ENCODE results near the gene NEURL1B. TPM values are rescaled to one million over a fixed set of nuclear protein-coding genes. Genes with fewer than 3 reads are reported as not detected.

The NEURL1B gene
- total and polyA plus RNA-seq, 2 donors (not counting 1 experiment from before 2014, with no cell fraction given) = 0.06 to 0.17 TPM

DNA sequence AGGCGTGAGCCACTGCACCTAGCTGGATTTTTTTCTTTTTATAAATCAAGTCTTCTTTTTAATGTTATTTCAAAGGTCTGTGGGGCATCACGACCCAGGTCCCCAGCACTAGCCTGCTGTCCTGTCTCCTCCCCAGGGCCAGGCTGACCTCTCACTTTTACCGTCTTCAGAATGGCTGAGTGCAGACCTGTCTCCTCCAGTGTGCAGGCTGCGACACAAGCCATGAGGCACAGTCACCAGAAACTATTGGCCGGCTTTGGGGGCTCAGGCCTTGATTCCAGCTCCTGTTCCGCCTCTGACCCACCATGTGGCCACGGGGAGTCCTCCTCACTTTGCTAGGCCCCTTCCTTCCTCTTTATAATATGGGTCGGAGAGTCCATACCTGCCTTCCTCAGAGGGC is 46.6 kb upstream of the NEURL1B start:
- H3K27me3 ChIP-seq (replicated peaks in 1 of 4; ENCODE audit: control extremely low read depth in 1 of 4, control insufficient read depth in 3 of 4, insufficient read depth in 4 of 4, low read length in 3 of 4) = no peaks in the 10 kb centered on the region
- no peak overlapping the region for H3K4me3 ChIP-seq (ENCODE audit: control extremely low read depth in 1 of 5, extremely low read depth in 1 of 5, insufficient read depth in 1 of 5, low read depth in 2 of 5, low read length in 4 of 5)
- H4K20me1 ChIP-seq (ENCODE audit: control insufficient read depth, insufficient read depth, low read length, poor library complexity, severe bottlenecking) = no peaks in the 10 kb centered on the region
- ChIA-PET POLR2A (no interaction called here), CTCF (no interaction called here)
- H3K9me3 Mint-ChIP-seq (ENCODE audit: insufficient read depth) = no peaks in the 10 kb centered on the region
- no peak overlapping the region for H3K27ac ChIP-seq (ENCODE audit: low read length in 2 of 2)
- TF ChIP-seq, protein P1, sequence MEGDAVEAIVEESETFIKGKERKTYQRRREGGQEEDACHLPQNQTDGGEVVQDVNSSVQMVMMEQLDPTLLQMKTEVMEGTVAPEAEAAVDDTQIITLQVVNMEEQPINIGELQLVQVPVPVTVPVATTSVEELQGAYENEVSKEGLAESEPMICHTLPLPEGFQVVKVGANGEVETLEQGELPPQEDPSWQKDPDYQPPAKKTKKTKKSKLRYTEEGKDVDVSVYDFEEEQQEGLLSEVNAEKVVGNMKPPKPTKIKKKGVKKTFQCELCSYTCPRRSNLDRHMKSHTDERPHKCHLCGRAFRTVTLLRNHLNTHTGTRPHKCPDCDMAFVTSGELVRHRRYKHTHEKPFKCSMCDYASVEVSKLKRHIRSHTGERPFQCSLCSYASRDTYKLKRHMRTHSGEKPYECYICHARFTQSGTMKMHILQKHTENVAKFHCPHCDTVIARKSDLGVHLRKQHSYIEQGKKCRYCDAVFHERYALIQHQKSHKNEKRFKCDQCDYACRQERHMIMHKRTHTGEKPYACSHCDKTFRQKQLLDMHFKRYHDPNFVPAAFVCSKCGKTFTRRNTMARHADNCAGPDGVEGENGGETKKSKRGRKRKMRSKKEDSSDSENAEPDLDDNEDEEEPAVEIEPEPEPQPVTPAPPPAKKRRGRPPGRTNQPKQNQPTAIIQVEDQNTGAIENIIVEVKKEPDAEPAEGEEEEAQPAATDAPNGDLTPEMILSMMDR (IDR thresholded peaks at IDR 0.05) = no peak
- TF ChIP-seq EZH2 (IDR thresholded peaks at IDR 0.05; ENCODE audit: borderline replicate concordance, insufficient read depth, low read depth, low read length, poor library complexity, severe bottlenecking) = no peak
- H2AFZ ChIP-seq (ENCODE audit: insufficient read depth, low read depth, low read length, poor library complexity, severe bottlenecking) = no peak overlapping the region
- no peaks in the 10 kb centered on the region for H3K36me3 ChIP-seq (replicated peaks in 1 of 2; ENCODE audit: control extremely low read depth in 1 of 2, control insufficient read depth in 1 of 2, extremely low read depth in 1 of 2, insufficient read depth in 2 of 2, low read length in 1 of 2)
- no peak overlapping the region for H3K4me2 ChIP-seq (replicated peaks; ENCODE audit: low read depth, low read length, poor library complexity, severe bottlenecking)
- no peaks in the 10 kb centered on the region for H3K4me1 Mint-ChIP-seq
- WGBS (ENCODE audit: insufficient coverage) = 100% methylated on average over 2 of the region's 8 CpGs
- no peak overlapping the region for H3K9ac ChIP-seq (ENCODE audit: low read length)
- no peaks in the 10 kb centered on the region for H3K4me1 ChIP-seq (ENCODE audit: control insufficient read depth in 2 of 2, insufficient read depth in 2 of 2, low read length in 2 of 2)
- DNase-seq = no peak
- intact Hi-C loops (cut with micrococcal nuclease) = no loop called here
- H3K27me3 Mint-ChIP-seq = peaks cover 7% of the 10 kb centered on the region
- no peak overlapping the region for H3K27ac Mint-ChIP-seq
- no peaks in the 10 kb centered on the region for H3K79me2 ChIP-seq (ENCODE audit: control insufficient read depth, insufficient read depth, low read length)
- ATAC-seq (ENCODE audit: low read depth) = no peak
- peaks cover 0 to 2% (median 0%) of the 10 kb centered on the region in 3 donors for H3K9me3 ChIP-seq (ENCODE audit: control extremely low read depth in 1 of 3, control insufficient read depth in 2 of 3, insufficient read depth in 1 of 3, low read length in 2 of 3)
- no peak overlapping the region for H3K4me3 Mint-ChIP-seq

DNA sequence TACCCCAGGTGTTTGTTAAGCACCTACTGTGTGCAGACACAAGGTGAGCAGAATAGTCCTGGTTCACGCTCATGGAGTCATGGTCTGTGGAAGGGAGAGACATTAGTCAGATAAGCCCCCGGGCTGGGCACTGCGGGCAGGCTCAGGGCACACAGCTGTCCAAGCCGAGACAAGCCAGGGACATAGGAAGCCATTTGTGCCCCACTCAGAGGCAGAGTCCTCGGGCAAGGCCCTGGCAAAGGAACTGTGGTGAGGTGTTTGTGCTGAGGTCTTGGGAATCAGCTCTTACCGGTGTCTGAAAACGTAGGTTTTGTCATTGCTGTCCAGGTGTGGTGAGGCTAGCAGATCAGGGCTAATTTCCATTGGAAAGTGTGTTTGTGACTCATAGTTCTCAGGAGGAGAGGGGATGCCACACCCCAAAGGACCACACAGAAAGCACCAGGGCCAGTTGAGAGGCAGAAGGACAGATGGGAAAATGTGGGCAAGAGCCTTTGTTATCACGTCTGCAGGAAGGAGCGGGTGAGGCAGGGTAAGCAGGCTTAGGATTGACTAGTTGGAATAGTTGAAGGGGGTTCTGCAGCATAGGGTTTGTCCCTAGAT is 46.1 kb upstream of the NEURL1B start:
- Histone ChIP-seq H3K9ac (ENCODE audit: low read length) (no peak overlapping the region), H3K9me3 (ENCODE audit: control extremely low read depth in 1 of 3, control insufficient read depth in 2 of 3, insufficient read depth in 1 of 3, low read length in 2 of 3) (peaks cover 0 to 2% (median 0%) of the 10 kb centered on the region in 3 donors), H4K20me1 (ENCODE audit: control insufficient read depth, insufficient read depth, low read length, poor library complexity, severe bottlenecking) (no peaks in the 10 kb centered on the region), H3K79me2 (ENCODE audit: control insufficient read depth, insufficient read depth, low read length) (no peaks in the 10 kb centered on the region), H3K36me3 (replicated peaks in 1 of 2; ENCODE audit: control extremely low read depth in 1 of 2, control insufficient read depth in 1 of 2, extremely low read depth in 1 of 2, insufficient read depth in 2 of 2, low read length in 1 of 2) (no peaks in the 10 kb centered on the region), H2AFZ (ENCODE audit: insufficient read depth, low read depth, low read length, poor library complexity, severe bottlenecking) (no peak overlapping the region), H3K27ac (ENCODE audit: low read length in 2 of 2) (no peak overlapping the region), H3K4me3 (ENCODE audit: control extremely low read depth in 1 of 5, extremely low read depth in 1 of 5, insufficient read depth in 1 of 5, low read depth in 2 of 5, low read length in 4 of 5) (no peak overlapping the region), H3K27me3 (replicated peaks in 1 of 4; ENCODE audit: control extremely low read depth in 1 of 4, control insufficient read depth in 3 of 4, insufficient read depth in 4 of 4, low read length in 3 of 4) (no peaks in the 10 kb centered on the region), H3K4me1 (ENCODE audit: control insufficient read depth in 2 of 2, insufficient read depth in 2 of 2, low read length in 2 of 2) (no peaks in the 10 kb centered on the region), H3K4me2 (replicated peaks; ENCODE audit: low read depth, low read length, poor library complexity, severe bottlenecking) (no peak overlapping the region)
- intact Hi-C loops (cut with micrococcal nuclease) = no loop called here
- no peaks in the 10 kb centered on the region for H3K4me1 Mint-ChIP-seq
- no peak overlapping the region for H3K27ac Mint-ChIP-seq
- TF ChIP-seq, protein P1 (IDR thresholded peaks at IDR 0.05) = no peak
- no peak for TF ChIP-seq EZH2 (IDR thresholded peaks at IDR 0.05; ENCODE audit: borderline replicate concordance, insufficient read depth, low read depth, low read length, poor library complexity, severe bottlenecking)
- H3K9me3 Mint-ChIP-seq (ENCODE audit: insufficient read depth) = no peaks in the 10 kb centered on the region
- ATAC-seq (ENCODE audit: low read depth) = no peak
- CTCF ChIA-PET = no interaction called here
- no peak for DNase-seq
- POLR2A ChIA-PET = no interaction called here
- no peak overlapping the region for H3K4me3 Mint-ChIP-seq
- peaks cover 7% of the 10 kb centered on the region for H3K27me3 Mint-ChIP-seq
- WGBS (ENCODE audit: insufficient coverage) = 91% methylated on average over 9 of the region's 9 CpGs

All from B cell (primary cell).